GM12878 (cell line): Measurements from ENCODE around the gene LIMCH1. TPM values are rescaled to one million over a fixed set of nuclear protein-coding genes. Genes with fewer than 3 reads are reported as not detected.

Source experiments
- ATAC-seq: fragments of 200-7000 bp; cut with Tn5 transposase; 3 replicates; pipeline ENCODE4 v1.9.1; 2020; ENCODE audit warnings: mild to moderate bottlenecking, moderate library complexity
- BruUV-seq: library from RNA; stranded (reverse); fragments of 400-500 nt; replicated peaks from 2 replicates; lab custom pipeline; 2021; lab: Mats Ljungman, UMichigan
- CTCF ChIA-PET: fragments of 300-600 bp; sonication (Branson Sonifier 250); formaldehyde crosslinking; extraction: SDS; loops from one replicate; lab custom pipeline; 2021; ENCODE audit warnings: inconsistent platforms; lab: Yijun Ruan, JAX
- POLR2A ChIA-PET: fragments of 350-600 bp; formaldehyde crosslinking; extraction: SDS; loops from one replicate; lab custom pipeline; 2021; ENCODE audit warnings: inconsistent platforms; lab: Charles Lee
- RAD21 ChIA-PET: fragments of 300-600 bp; sonication (Branson Sonifier 250); formaldehyde crosslinking; loops from one replicate; lab custom pipeline; 2023; ENCODE audit warnings: antibody characterized with exemption; ENCODE audit not compliant: unreplicated experiment; lab: Charles Lee
- SMC1A ChIA-PET: fragments of 300-600 bp; sonication (Branson Sonifier 250); formaldehyde crosslinking; loops from one replicate; lab custom pipeline; 2023; ENCODE audit not compliant: unreplicated experiment, uncharacterized antibody; lab: Charles Lee
- DNase-seq: peaks from one replicate; pipeline ENCODE4 v3.0.0-alpha.2; 2011; ENCODE audit warnings: low read depth, low spot score
- FAIRE-seq: peaks from 3 replicates; lab custom pipeline; 2011; peaks lifted over from hg19 to GRCh38; lab: Jason Lieb, UNC
- H2AFZ ChIP-seq: 2 replicates; pipeline ENCODE4 v1.6.0; 2011; ENCODE audit warnings: low read depth, low read length, control low read depth; ENCODE audit not compliant: control insufficient read depth
- H3K27ac ChIP-seq: 2 replicates; pipeline ENCODE4 v1.5.1; 2011; ENCODE audit warnings: control low read depth; ENCODE audit not compliant: control insufficient read depth, insufficient read depth
- H3K27me3 ChIP-seq, 2 experiments: replicated peaks in 1 of 2; 2 replicates each; pipeline versions ENCODE4 v1.6.0 to v1.6.1; 2011; ENCODE audit warnings: low read length in 1 of 2; ENCODE audit not compliant: control insufficient read depth in 2 of 2, insufficient read depth in 2 of 2
- H3K36me3 ChIP-seq, 2 experiments: 2 replicates each; pipeline ENCODE4 v1.5.1; 2011; ENCODE audit warnings: low read length in 1 of 2; ENCODE audit not compliant: control insufficient read depth in 2 of 2, insufficient read depth in 2 of 2
- H3K4me1 ChIP-seq: 2 replicates; pipeline ENCODE4 v1.6.1; 2011; ENCODE audit warnings: mild to moderate bottlenecking, low read length, moderate library complexity, mixed read lengths; ENCODE audit not compliant: control insufficient read depth, insufficient read depth
- H3K4me2 ChIP-seq: 2 replicates; pipeline ENCODE4 v1.6.0; 2011; ENCODE audit warnings: control low read depth; ENCODE audit not compliant: control insufficient read depth, insufficient read depth
- H3K4me3 ChIP-seq: fragments of 200-600 bp; sonication (generic); 2 replicates; pipeline ENCODE4 v1.5.1; 2016
- H3K79me2 ChIP-seq: 2 replicates; pipeline ENCODE4 v1.6.0; 2011; ENCODE audit warnings: low read length; ENCODE audit not compliant: control insufficient read depth, insufficient read depth
- H3K9ac ChIP-seq: 2 replicates; pipeline ENCODE4 v1.8.0; 2011; ENCODE audit warnings: low read length, control low read depth, mixed read lengths; ENCODE audit not compliant: control insufficient read depth, insufficient read depth
- H3K9me3 ChIP-seq: replicated peaks from 3 replicates; pipeline ENCODE4 v1.5.1; 2011; ENCODE audit warnings: mild to moderate bottlenecking, low read length; ENCODE audit not compliant: control insufficient read depth, insufficient read depth
- H4K20me1 ChIP-seq: 2 replicates; pipeline ENCODE4 v1.6.0; 2011; ENCODE audit not compliant: control insufficient read depth, insufficient read depth
- MEF2A ChIP-seq: IDR thresholded peaks from 2 replicates; pipeline ENCODE4 v1.6.1; 2011; ENCODE audit warnings: low read depth, mild to moderate bottlenecking, low read length, moderate library complexity; ENCODE audit not compliant: insufficient read depth
- MTA2 ChIP-seq: fragments of 450-650 bp; IDR thresholded peaks from 2 replicates; pipeline ENCODE4 v1.6.1; 2016; ENCODE audit warnings: low read depth, mild to moderate bottlenecking, moderate library complexity
- POLR2AphosphoS2 ChIP-seq: IDR thresholded peaks from 2 replicates; pipeline ENCODE4 v1.6.1; 2011; ENCODE audit warnings: low read depth, mild to moderate bottlenecking, low read length, improper control_type of control experiment, moderate library complexity
- RAD21 ChIP-seq: IDR thresholded peaks from 2 replicates; pipeline ENCODE4 v1.6.1; 2011; ENCODE audit warnings: mild to moderate bottlenecking, low read depth, low read length, moderate library complexity; ENCODE audit not compliant: insufficient read depth
- SIX5 ChIP-seq: IDR thresholded peaks from 2 replicates; pipeline ENCODE4 v1.6.1; 2011; ENCODE audit warnings: mild to moderate bottlenecking, low read depth, low read length, moderate library complexity; ENCODE audit not compliant: severe bottlenecking
- STAT3 ChIP-seq: IDR thresholded peaks from 2 replicates; pipeline ENCODE4 v1.6.1; 2011; ENCODE audit warnings: low read depth, low read length, improper control_type of control experiment
- WRNIP1 ChIP-seq: IDR thresholded peaks from 2 replicates; pipeline ENCODE4 v1.6.1; 2011; ENCODE audit warnings: low read depth, low read length, improper control_type of control experiment, borderline replicate concordance
- ZBED1 ChIP-seq: IDR thresholded peaks from 2 replicates; pipeline ENCODE4 v1.6.1; 2016; ENCODE audit warnings: borderline replicate concordance
- WGBS: methylation state at CpG from one replicate; pipeline ENCODE4 v1.1.6; 2016; ENCODE audit warnings: low lambda C conversion rate; ENCODE audit not compliant: insufficient replicate concordance, insufficient coverage; ENCODE audit errors: missing lambda C conversion rate; 5-methylcytosine and 5-hydroxymethylcytosine counted together
- in situ Hi-C: fragments of 300-500 bp; cut with MboI; formaldehyde crosslinking; loops from 9 replicates; pipeline ENCODE4 v1.14.3; 2018; ENCODE audit warnings: mixed read lengths
- intact Hi-C: fragments of 100-400 bp; cut with micrococcal nuclease; formaldehyde crosslinking; loops from one replicate; pipeline ENCODE4 v1.14.2; 2022; ENCODE audit not compliant: unreplicated experiment
- polyA plus RNA-seq, 11 experiments: library from polyadenylated mRNA; depleted of rRNA in 4 of 11; unstranded in 6 of 11; stranded (reverse) in 5 of 11; fragments of >200 nt; fragmentation: Nextera tagmentation in 4 of 11; fragmentation: Illumina TruSeq in 1 of 11; extraction: Ambion mirVana in 4 of 11; extraction: Trizol in 1 of 11; gene quantifications; 1 replicate in 1 of 11; 2 replicates in 10 of 11; pipeline versions ENCODE4 v1.2.1 to v1.2.3, GENCODE V29; 2011 to 2016; ENCODE audit warnings: inconsistent platforms in 2 of 11, missing spikeins in 2 of 11, low read depth in 1 of 11
- total RNA-seq, 4 experiments: library from RNA; depleted of rRNA in 3 of 4; stranded (reverse); fragments of >200 nt in 3 of 4; fragmentation: Illumina TruSeq in 1 of 4; extraction: Trizol in 1 of 4; gene quantifications; 2 replicates each; pipeline versions ENCODE4 v1.2.1 to v1.2.3, GENCODE V29; 2013 to 2021
- TF ChIP-seq, protein P1 (sequence below): fragments of 450-650 bp; IDR thresholded peaks from 2 replicates; pipeline ENCODE4 v1.6.1; 2017; ENCODE audit warnings: mild to moderate bottlenecking
- TF ChIP-seq, protein P2 (sequence below): fragments of 450-650 bp; IDR thresholded peaks from 2 replicates; pipeline ENCODE4 v1.6.1; 2017; ENCODE audit warnings: mild to moderate bottlenecking, moderate library complexity
- TF ChIP-seq, protein P3 (sequence below): IDR thresholded peaks from 2 replicates; pipeline ENCODE4 v1.6.1; 2012; ENCODE audit warnings: low read depth, low read length, improper control_type of control experiment
- TF ChIP-seq, protein P4 (sequence below): fragments of 450-650 bp; IDR thresholded peaks from 2 replicates; pipeline ENCODE4 v1.6.1; 2014; ENCODE audit warnings: mild to moderate bottlenecking

Gene LIMCH1
- total and polyA plus RNA-seq, 10 of the 15 experiments (the other 5 are each of a cell fraction or from before 2014, with no cell fraction given) = 0.07 to 0.15 TPM; not detected in 8

DNA sequence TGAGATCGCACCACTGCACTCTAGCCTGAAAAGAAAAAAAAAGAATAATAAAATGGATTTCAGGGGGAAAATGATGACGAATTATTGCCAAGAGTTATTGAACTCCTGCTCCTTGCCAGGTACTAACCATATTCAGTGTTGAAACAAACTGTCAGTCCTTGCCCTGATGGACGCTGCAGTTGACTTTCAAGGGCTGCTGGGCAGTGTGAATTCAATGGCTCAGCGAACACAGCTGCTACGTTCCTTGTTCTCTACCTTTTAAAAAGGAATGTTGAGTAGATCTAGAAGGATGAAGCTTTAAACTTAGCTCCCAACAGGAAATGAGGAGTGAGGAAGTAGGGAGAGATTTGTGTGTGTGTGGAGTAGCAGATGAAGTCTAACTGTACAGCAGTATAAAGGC lies 2.7 kb downstream of the LIMCH1 start (continued):
- TF ChIP-seq POLR2AphosphoS2 = no peak
- no peak for TF ChIP-seq WRNIP1

DNA sequence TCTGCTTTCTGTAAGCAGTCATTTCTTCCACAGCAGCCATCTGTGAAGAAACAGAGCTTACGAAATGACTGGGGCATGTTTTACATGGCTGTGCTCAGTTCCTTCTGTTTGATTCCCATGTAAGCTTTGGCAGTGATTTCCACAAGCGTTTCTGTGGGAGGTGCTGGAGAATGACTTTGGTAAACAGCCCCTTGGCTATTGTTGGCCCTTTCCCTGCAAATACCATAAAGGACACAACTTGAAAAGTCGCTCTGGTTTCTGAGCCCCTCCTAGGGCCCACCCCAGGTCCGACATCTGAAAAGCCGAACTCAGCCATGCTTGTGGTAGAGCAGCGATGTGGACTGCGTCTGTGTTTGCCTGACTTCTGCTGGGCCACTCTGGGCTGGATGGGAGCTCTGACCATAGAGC lies 3.7 kb downstream of the LIMCH1 start:
- Histone ChIP-seq H3K4me2 (no peak overlapping the region), H3K27ac (no peak overlapping the region), H3K4me3 (no peak overlapping the region), H3K9me3 (no peaks in the 10 kb centered on the region), H3K27me3 (0 out of 4 replicates have a peak, but pooled peaks cover 0 to 2% of the 10 kb centered on the region in 2 experiments), H2AFZ (no peak overlapping the region), H4K20me1 (no peaks in the 10 kb centered on the region), H3K9ac (no peak overlapping the region), H3K4me1 (no peaks in the 10 kb centered on the region), H3K36me3 (no peaks in the 10 kb centered on the region), H3K79me2 (no peaks in the 10 kb centered on the region)
- ATAC-seq = no peak
- no peak for FAIRE-seq
- in situ Hi-C loops = no loop called here
- no TSS peak for BruUV-seq
- intact Hi-C loops = no loop called here
- 58% methylated on average over 7 of the region's 7 CpGs for WGBS
- ChIA-PET SMC1A (no interaction called here), CTCF (no interaction called here), RAD21 (no interaction called here), POLR2A (no interaction called here)
- DNase-seq = no peak
- TF ChIP-seq RAD21 (no peak), ZBED1 (no peak), STAT3 (no peak), MEF2A (no peak), MTA2 (no peak), SIX5 (no peak)
- TF ChIP-seq, protein P1, sequence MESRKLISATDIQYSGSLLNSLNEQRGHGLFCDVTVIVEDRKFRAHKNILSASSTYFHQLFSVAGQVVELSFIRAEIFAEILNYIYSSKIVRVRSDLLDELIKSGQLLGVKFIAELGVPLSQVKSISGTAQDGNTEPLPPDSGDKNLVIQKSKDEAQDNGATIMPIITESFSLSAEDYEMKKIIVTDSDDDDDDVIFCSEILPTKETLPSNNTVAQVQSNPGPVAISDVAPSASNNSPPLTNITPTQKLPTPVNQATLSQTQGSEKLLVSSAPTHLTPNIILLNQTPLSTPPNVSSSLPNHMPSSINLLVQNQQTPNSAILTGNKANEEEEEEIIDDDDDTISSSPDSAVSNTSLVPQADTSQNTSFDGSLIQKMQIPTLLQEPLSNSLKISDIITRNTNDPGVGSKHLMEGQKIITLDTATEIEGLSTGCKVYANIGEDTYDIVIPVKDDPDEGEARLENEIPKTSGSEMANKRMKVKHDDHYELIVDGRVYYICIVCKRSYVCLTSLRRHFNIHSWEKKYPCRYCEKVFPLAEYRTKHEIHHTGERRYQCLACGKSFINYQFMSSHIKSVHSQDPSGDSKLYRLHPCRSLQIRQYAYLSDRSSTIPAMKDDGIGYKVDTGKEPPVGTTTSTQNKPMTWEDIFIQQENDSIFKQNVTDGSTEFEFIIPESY = no peak
- TF ChIP-seq, protein P2, sequence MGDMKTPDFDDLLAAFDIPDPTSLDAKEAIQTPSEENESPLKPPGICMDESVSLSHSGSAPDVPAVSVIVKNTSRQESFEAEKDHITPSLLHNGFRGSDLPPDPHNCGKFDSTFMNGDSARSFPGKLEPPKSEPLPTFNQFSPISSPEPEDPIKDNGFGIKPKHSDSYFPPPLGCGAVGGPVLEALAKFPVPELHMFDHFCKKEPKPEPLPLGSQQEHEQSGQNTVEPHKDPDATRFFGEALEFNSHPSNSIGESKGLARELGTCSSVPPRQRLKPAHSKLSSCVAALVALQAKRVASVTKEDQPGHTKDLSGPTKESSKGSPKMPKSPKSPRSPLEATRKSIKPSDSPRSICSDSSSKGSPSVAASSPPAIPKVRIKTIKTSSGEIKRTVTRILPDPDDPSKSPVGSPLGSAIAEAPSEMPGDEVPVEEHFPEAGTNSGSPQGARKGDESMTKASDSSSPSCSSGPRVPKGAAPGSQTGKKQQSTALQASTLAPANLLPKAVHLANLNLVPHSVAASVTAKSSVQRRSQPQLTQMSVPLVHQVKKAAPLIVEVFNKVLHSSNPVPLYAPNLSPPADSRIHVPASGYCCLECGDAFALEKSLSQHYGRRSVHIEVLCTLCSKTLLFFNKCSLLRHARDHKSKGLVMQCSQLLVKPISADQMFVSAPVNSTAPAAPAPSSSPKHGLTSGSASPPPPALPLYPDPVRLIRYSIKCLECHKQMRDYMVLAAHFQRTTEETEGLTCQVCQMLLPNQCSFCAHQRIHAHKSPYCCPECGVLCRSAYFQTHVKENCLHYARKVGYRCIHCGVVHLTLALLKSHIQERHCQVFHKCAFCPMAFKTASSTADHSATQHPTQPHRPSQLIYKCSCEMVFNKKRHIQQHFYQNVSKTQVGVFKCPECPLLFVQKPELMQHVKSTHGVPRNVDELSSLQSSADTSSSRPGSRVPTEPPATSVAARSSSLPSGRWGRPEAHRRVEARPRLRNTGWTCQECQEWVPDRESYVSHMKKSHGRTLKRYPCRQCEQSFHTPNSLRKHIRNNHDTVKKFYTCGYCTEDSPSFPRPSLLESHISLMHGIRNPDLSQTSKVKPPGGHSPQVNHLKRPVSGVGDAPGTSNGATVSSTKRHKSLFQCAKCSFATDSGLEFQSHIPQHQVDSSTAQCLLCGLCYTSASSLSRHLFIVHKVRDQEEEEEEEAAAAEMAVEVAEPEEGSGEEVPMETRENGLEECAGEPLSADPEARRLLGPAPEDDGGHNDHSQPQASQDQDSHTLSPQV = no peak
- TF ChIP-seq, protein P3, sequence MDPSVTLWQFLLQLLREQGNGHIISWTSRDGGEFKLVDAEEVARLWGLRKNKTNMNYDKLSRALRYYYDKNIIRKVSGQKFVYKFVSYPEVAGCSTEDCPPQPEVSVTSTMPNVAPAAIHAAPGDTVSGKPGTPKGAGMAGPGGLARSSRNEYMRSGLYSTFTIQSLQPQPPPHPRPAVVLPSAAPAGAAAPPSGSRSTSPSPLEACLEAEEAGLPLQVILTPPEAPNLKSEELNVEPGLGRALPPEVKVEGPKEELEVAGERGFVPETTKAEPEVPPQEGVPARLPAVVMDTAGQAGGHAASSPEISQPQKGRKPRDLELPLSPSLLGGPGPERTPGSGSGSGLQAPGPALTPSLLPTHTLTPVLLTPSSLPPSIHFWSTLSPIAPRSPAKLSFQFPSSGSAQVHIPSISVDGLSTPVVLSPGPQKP = no peak
- TF ChIP-seq, protein P4, sequence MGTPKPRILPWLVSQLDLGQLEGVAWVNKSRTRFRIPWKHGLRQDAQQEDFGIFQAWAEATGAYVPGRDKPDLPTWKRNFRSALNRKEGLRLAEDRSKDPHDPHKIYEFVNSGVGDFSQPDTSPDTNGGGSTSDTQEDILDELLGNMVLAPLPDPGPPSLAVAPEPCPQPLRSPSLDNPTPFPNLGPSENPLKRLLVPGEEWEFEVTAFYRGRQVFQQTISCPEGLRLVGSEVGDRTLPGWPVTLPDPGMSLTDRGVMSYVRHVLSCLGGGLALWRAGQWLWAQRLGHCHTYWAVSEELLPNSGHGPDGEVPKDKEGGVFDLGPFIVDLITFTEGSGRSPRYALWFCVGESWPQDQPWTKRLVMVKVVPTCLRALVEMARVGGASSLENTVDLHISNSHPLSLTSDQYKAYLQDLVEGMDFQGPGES = no peak
